ENCODE results near the gene LTBP2. TPM values are rescaled to one million over a fixed set of nuclear protein-coding genes. Genes with fewer than 3 reads are reported as not detected.

LTBP2 gene
- total RNA-seq, 1 experiment from 2014 or later: 124 TPM

DNA sequence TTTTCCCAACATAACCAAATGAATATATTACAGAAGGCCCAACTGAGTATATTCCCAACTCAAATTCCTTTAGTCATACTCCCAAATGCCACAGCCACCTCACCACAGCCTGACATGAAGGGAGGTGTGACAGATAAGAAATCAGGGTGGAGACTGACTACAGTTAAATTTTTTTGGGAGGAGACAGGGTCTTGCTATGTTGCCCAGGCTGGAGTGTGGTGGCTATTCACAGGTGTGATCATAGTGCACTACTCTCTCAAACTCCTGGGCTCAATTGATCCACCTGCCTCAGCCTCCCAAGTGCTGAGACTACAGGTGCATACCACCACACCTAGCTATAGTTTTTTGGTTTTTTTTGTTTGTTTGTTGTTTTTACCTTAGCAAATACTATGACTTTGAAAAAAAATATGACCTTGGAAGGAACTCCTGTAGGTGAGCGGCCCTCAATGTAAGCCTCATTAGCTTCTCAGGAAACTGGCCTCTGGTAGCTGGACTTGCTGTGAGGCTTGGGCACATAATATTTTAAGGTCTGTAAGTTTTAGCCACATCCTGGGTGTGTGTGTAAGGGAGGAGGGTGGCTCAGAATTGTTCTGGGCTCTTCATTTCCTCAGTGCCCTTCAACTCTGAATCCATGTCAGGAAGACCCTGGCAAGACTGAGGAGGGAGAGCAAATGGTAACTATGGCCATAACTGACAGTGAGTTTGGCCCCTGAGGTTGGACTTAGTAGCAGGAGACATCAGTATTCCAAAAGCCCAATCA, 39.1 kb upstream of the LTBP2 start:
- Histone ChIP-seq H3K79me2 (ENCODE audit: low read depth) (no peaks in the 10 kb centered on the region), H3K36me3 (ENCODE audit: low read depth) (no peaks in the 10 kb centered on the region), H3K4me1 (replicated peaks; ENCODE audit: insufficient read depth) (peaks cover 60% of the 10 kb centered on the region), H3K27me3 (ENCODE audit: insufficient read depth, low read depth) (no peaks in the 10 kb centered on the region), H3K9me2 (ENCODE audit: insufficient read depth) (no peaks in the 10 kb centered on the region), H3K4me2 (no peak overlapping the region), H3K9me3 (ENCODE audit: insufficient read depth, low read depth) (no peaks in the 10 kb centered on the region), H4K20me1 (ENCODE audit: insufficient read depth) (no peaks in the 10 kb centered on the region), H3K27ac (no peak overlapping the region), H3F3A (ENCODE audit: insufficient read depth, low read depth) (peaks cover 30% of the 10 kb centered on the region), H3K4me3 (no peak overlapping the region), H2AFZ (no peak overlapping the region)
- TF ChIP-seq, protein P1, sequence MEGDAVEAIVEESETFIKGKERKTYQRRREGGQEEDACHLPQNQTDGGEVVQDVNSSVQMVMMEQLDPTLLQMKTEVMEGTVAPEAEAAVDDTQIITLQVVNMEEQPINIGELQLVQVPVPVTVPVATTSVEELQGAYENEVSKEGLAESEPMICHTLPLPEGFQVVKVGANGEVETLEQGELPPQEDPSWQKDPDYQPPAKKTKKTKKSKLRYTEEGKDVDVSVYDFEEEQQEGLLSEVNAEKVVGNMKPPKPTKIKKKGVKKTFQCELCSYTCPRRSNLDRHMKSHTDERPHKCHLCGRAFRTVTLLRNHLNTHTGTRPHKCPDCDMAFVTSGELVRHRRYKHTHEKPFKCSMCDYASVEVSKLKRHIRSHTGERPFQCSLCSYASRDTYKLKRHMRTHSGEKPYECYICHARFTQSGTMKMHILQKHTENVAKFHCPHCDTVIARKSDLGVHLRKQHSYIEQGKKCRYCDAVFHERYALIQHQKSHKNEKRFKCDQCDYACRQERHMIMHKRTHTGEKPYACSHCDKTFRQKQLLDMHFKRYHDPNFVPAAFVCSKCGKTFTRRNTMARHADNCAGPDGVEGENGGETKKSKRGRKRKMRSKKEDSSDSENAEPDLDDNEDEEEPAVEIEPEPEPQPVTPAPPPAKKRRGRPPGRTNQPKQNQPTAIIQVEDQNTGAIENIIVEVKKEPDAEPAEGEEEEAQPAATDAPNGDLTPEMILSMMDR (conservative IDR thresholded peaks at IDR 0.05): no peak
- no peak for TF ChIP-seq EZH2 (IDR thresholded peaks at IDR 0.05; ENCODE audit: low read depth)
- intact Hi-C loops (cut with micrococcal nuclease; ENCODE audit: unreplicated experiment): no loop called here
- ChIA-PET CTCF (no interaction called here), POLR2A (ENCODE audit: unreplicated experiment) (no interaction called here)
- BruUV-seq (replicated peaks): no TSS peak
- DNase-seq: no peak

DNA sequence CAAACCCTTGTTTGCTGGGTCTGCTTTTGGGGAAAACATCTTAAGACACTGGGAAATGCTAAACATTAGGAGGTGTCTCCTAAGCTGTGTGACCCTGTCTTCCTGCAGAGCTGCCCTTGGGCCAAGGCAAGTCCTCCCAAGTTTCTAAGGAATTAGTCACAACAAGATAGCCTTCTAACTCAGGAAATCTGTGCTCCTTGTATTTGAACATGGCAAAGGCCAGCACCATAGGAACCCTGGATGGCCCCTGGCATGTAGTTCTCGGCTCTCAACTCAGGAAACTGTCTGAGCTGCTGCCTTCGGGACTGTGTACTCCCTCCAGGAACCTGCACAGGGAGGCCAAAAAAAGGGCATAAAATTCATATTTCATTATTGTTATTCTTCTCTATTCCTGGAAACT, 37.6 kb upstream of the LTBP2 start:
- CTCF ChIA-PET: interaction anchor here (1.0 kb wide), 1 partner anchor 31 kb away, joined by 4 read pairs; no protein-coding TSS in a partner anchor
- peak overlapping the region; percentile 46 for H3K4me2 ChIP-seq

DNA sequence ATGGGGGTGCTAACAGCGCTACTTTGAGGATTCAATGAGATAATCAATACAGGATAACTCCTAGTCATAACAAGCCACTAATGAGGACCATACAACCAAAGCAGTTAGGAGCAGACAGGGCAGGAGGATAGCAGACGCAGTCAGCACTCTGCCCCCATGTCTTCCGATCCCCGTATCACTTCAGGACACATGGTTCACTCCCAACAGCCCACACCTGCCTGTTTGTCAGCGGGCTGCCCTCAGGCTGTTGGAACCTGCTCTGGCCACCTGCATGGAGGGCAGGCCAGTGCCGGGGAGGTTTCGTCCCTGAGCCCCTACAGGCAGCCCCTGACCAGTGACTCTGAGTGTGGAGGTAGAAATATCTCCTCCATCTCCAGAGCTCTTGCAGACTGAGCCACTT, 37.1 kb upstream of the LTBP2 start:
- CTCF ChIA-PET: interaction anchor here (0.6 to 1.8 kb wide), 3 partner anchors 10 to 1044 kb away, joined by 4 to 6 read pairs (median 4); no protein-coding TSS in a partner anchor
- no peaks in the 10 kb centered on the region for H3K9me2 ChIP-seq (ENCODE audit: insufficient read depth)
- no peaks in the 10 kb centered on the region for H3K27me3 ChIP-seq (ENCODE audit: insufficient read depth, low read depth)
- no TSS peak for BruUV-seq (replicated peaks)
- H3K4me2 ChIP-seq: peak overlapping the region; percentile 46
- H3K36me3 ChIP-seq (ENCODE audit: low read depth): no peaks in the 10 kb centered on the region
- no peaks in the 10 kb centered on the region for H3K9me3 ChIP-seq (ENCODE audit: insufficient read depth, low read depth)
- H4K20me1 ChIP-seq (ENCODE audit: insufficient read depth): no peaks in the 10 kb centered on the region
- POLR2A ChIA-PET (ENCODE audit: unreplicated experiment): interaction anchor here (0.5 to 0.9 kb wide), 6 partner anchors 9 to 152 kb away, joined by 3 to 9 read pairs (median 4); no protein-coding TSS in a partner anchor
- peaks cover 15% of the 10 kb centered on the region; the same call in 1 of the 2 replicates for H3F3A ChIP-seq (ENCODE audit: insufficient read depth, low read depth)
- H2AFZ ChIP-seq: no peak overlapping the region
- peaks cover 41% of the 10 kb centered on the region for H3K4me1 ChIP-seq (replicated peaks; ENCODE audit: insufficient read depth)
- TF ChIP-seq, protein P1 (conservative IDR thresholded peaks at IDR 0.05): no peak
- no peak overlapping the region for H3K4me3 ChIP-seq
- peak in 1 of 2 experiments; percentile 59 for DNase-seq
- intact Hi-C loops (cut with micrococcal nuclease; ENCODE audit: unreplicated experiment): loop anchor here (1.0 kb wide), 1 partner anchor 29 kb away; no protein-coding TSS in a partner anchor
- no peak overlapping the region for H3K27ac ChIP-seq
- H3K79me2 ChIP-seq (ENCODE audit: low read depth): no peaks in the 10 kb centered on the region

More for the DNA sequence above, 37.6 kb upstream of the LTBP2 start:
- H3K79me2 ChIP-seq (ENCODE audit: low read depth): no peaks in the 10 kb centered on the region
- peak; percentile 68 to 83 for DNase-seq
- no peaks in the 10 kb centered on the region for H3K9me3 ChIP-seq (ENCODE audit: insufficient read depth, low read depth)
- H3K27ac ChIP-seq: no peak overlapping the region
- H2AFZ ChIP-seq: no peak overlapping the region
- BruUV-seq (replicated peaks): no TSS peak
- H3F3A ChIP-seq (ENCODE audit: insufficient read depth, low read depth): peaks cover 15% of the 10 kb centered on the region; the same call in 1 of the 2 replicates
- no peaks in the 10 kb centered on the region for H3K36me3 ChIP-seq (ENCODE audit: low read depth)
- POLR2A ChIA-PET (ENCODE audit: unreplicated experiment): interaction anchor here (0.5 to 0.9 kb wide), 7 partner anchors 10 to 151 kb away, joined by 3 to 9 read pairs (median 4); no protein-coding TSS in a partner anchor
- H4K20me1 ChIP-seq (ENCODE audit: insufficient read depth): no peaks in the 10 kb centered on the region
- H3K27me3 ChIP-seq (ENCODE audit: insufficient read depth, low read depth): no peaks in the 10 kb centered on the region
- H3K4me3 ChIP-seq: no peak overlapping the region
- intact Hi-C loops (cut with micrococcal nuclease; ENCODE audit: unreplicated experiment): loop anchor here (1.0 kb wide), 1 partner anchor 29 kb away; no protein-coding TSS in a partner anchor
- peaks cover 46% of the 10 kb centered on the region for H3K4me1 ChIP-seq (replicated peaks; ENCODE audit: insufficient read depth)
- no peak for TF ChIP-seq EZH2 (IDR thresholded peaks at IDR 0.05; ENCODE audit: low read depth)
- TF ChIP-seq, protein P1 (conservative IDR thresholded peaks at IDR 0.05): no peak
- H3K9me2 ChIP-seq (ENCODE audit: insufficient read depth): no peaks in the 10 kb centered on the region

Data from PC-9 (cell line).